GM12891 (cell line): Measurements from ENCODE around the gene COL19A1.

Source experiments
- POLR2A ChIP-seq: IDR thresholded peaks from 2 replicates; pipeline ENCODE4 v1.6.1; 2011; ENCODE audit warnings: low read depth, low read length, control low read depth
- POLR2AphosphoS5 ChIP-seq: IDR thresholded peaks from 2 replicates; pipeline ENCODE4 v1.6.1; 2011; ENCODE audit warnings: low read depth, low read length, control low read depth
- SPI1 ChIP-seq: IDR thresholded peaks from 2 replicates; pipeline ENCODE4 v1.6.1; 2011; ENCODE audit warnings: low read depth, low read length, control low read depth
- TAF1 ChIP-seq: IDR thresholded peaks from 2 replicates; pipeline ENCODE4 v1.6.1; 2011; ENCODE audit warnings: low read depth, low read length, control low read depth

- TF ChIP-seq POLR2A = no peak
- no peak for TF ChIP-seq POLR2AphosphoS5
- no peak for TF ChIP-seq TAF1
- TF ChIP-seq SPI1 = no peak
Measured at GRCh38 chr6:70241031-70241430, 374.7 kb downstream of the COL19A1 start.
